ENCODE results near the gene LRMDA. TPM values are rescaled to one million over a fixed set of nuclear protein-coding genes. Genes with fewer than 3 reads are reported as not detected.

Gene LRMDA
- total and polyA plus RNA-seq, 2 donors (not counting 3 experiments of a cell fraction or from before 2014, with no cell fraction given) = 9.7 to 18.0 TPM

DNA sequence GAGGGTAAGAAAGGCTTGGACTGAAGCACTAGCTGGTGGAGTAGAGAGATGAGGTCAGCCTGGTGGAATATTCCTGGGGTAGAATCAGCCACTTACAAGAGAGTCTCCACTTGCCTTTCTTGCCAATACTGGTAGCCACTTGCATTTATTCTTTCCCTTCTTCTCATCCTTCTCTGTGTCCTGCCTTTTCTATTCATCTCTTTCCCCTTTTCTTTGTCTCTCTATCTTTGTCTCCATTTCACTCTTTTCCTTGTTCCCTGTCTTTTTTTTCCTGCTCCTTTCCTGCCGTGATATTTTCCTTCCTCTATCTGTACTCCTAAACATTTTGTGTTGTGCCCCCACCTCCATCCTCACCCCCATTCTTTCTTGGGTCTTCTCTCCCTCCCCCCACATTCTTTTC lies 214.3 kb downstream of the LRMDA start:
- H3K9me1 ChIP-seq (replicated peaks; ENCODE audit: control insufficient read depth, extremely low read depth, insufficient read depth, low read length) = no peaks in the 10 kb centered on the region
- H3K36me3 ChIP-seq (ENCODE audit: control insufficient read depth in 2 of 2, extremely low read depth in 1 of 2, insufficient read depth in 2 of 2, low read length in 2 of 2) = no peaks in the 10 kb centered on the region
- POLR2A ChIA-PET = no interaction called here
- no peaks in the 10 kb centered on the region for H4K20me1 ChIP-seq (replicated peaks; ENCODE audit: control insufficient read depth, extremely low read depth, insufficient read depth, low read length)
- CTCF ChIA-PET = interaction anchor here (0.6 to 1.1 kb wide), 2 partner anchors 10 to 27 kb away, joined by 3 to 4 read pairs; no protein-coding TSS in a partner anchor
- H3K27ac ChIP-seq (ENCODE audit: insufficient read depth, low read depth, low read length) = no peak overlapping the region
- dilution Hi-C loops (cut with MboI; ENCODE audit: extremely low pct_ligation_motif_present, low sequenced_read_pairs) (no loop called here), intact Hi-C loops (cut with micrococcal nuclease) (no loop called here)
- DNase-seq (ENCODE audit: low read depth, low spot score) (no peak), FAIRE-seq (no peak)
- BruUV-seq (replicated peaks) = no TSS peak
- no peak overlapping the region for H3K4me3 ChIP-seq (replicated peaks in 1 of 3; ENCODE audit: insufficient read depth in 1 of 3, low read depth in 1 of 3, low read length in 3 of 3)
- no peak overlapping the region for H2AFZ ChIP-seq (ENCODE audit: low read depth, low read length)
- no peak for TF ChIP-seq MYC (IDR thresholded peaks at IDR 0.05; ENCODE audit: low read depth, low read length)
- no peak for TF ChIP-seq POLR2AphosphoS5 (IDR thresholded peaks at IDR 0.05; ENCODE audit: insufficient read depth, low read depth, low read length)
- TF ChIP-seq, protein P1, sequence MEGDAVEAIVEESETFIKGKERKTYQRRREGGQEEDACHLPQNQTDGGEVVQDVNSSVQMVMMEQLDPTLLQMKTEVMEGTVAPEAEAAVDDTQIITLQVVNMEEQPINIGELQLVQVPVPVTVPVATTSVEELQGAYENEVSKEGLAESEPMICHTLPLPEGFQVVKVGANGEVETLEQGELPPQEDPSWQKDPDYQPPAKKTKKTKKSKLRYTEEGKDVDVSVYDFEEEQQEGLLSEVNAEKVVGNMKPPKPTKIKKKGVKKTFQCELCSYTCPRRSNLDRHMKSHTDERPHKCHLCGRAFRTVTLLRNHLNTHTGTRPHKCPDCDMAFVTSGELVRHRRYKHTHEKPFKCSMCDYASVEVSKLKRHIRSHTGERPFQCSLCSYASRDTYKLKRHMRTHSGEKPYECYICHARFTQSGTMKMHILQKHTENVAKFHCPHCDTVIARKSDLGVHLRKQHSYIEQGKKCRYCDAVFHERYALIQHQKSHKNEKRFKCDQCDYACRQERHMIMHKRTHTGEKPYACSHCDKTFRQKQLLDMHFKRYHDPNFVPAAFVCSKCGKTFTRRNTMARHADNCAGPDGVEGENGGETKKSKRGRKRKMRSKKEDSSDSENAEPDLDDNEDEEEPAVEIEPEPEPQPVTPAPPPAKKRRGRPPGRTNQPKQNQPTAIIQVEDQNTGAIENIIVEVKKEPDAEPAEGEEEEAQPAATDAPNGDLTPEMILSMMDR (IDR thresholded peaks at IDR 0.05; ENCODE audit: extremely low read depth in 1 of 2, insufficient read depth in 1 of 2, low read depth in 1 of 2, low read length in 2 of 2) = no peak
- TF ChIP-seq, protein P2, sequence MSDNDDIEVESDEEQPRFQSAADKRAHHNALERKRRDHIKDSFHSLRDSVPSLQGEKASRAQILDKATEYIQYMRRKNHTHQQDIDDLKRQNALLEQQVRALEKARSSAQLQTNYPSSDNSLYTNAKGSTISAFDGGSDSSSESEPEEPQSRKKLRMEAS (IDR thresholded peaks at IDR 0.05; ENCODE audit: insufficient read depth, insufficient read length) = no peak
- no peak for TF ChIP-seq POLR2A (IDR thresholded peaks at IDR 0.05; ENCODE audit: low read depth, low read length)
- no peak for TF ChIP-seq FOS (IDR thresholded peaks at IDR 0.05; ENCODE audit: borderline replicate concordance, insufficient read depth, low read length)
- no peak for TF ChIP-seq JUN (IDR thresholded peaks at IDR 0.05; ENCODE audit: borderline replicate concordance, insufficient read depth, insufficient read length, low read depth)
- TF ChIP-seq EZH2 (IDR thresholded peaks at IDR 0.05; ENCODE audit: borderline replicate concordance, low read depth, low read length, severe bottlenecking) = no peak
- no peak for TF ChIP-seq GATA2 (IDR thresholded peaks at IDR 0.05; ENCODE audit: insufficient read depth, insufficient read length, low read depth, low read length)
- H3K9ac ChIP-seq (replicated peaks; ENCODE audit: extremely low read depth, insufficient read depth, low read length) = no peak overlapping the region
- no peaks in the 10 kb centered on the region for H3K79me2 ChIP-seq (ENCODE audit: control insufficient read depth, insufficient read depth, low read length)
- H3K9me3 ChIP-seq (replicated peaks; ENCODE audit: control insufficient read depth, insufficient read depth, low read length) = no peaks in the 10 kb centered on the region
- H3K4me2 ChIP-seq (ENCODE audit: insufficient read depth, low read length) = no peak overlapping the region
- peaks cover 0 to 3% of the 10 kb centered on the region in 2 experiments for H3K27me3 ChIP-seq (ENCODE audit: control insufficient read depth in 2 of 2, insufficient read depth in 2 of 2, low read length in 2 of 2)
- H3K4me1 ChIP-seq (ENCODE audit: control insufficient read depth, extremely low read depth, insufficient read depth, low read length) = no peaks in the 10 kb centered on the region
